NCI-H82 treated with DMSO at 0.1 percent for 48 hours (cell line): ENCODE data around the gene GDF7.

Source experiments
- DNase-seq: peaks from one replicate; lab custom pipeline; 2025; ENCODE audit not compliant: unreplicated experiment; lab: John Stamatoyannopoulos, UW

Gene GDF7

GRCh38 chr2:20672201-20672951, 5.4 kb downstream of the GDF7 start:
- DNase-seq = no peak

- no peak for DNase-seq
Observed at GRCh38 chr2:20673686-20674308, 6.9 kb downstream of the GDF7 start.

DNA sequence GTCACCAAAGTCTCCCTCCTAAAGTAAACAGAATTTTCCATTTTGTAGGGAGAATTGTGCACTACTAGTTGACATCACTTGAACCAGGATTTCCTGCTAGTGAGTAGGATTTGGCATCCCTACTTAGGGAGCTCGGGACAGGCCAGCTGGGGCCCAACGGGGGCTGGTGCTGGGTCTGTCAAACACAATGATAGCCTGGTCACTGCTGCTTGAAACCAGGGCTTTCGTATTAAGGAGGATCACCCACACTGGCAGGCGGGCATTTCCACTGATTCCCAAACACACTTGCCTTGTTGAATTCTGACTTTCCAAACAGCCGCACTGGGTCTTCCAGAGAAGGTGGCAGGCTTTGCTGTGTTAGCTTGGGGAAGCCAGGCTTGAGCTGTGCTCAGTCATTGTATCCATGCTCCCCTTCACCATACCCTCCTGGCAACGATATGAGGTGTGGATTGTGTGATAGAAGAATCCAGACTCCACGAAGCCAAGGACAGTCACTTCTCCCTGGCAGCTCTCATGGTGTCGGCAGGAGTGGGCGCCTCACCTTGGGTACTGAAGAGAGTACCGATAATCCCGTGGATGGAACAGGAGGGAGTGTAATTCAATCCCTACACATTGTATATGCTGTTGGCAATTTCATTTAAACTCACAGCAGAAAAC, 7.5 kb downstream of the GDF7 start:
- no peak for DNase-seq

GRCh38 chr2:20674974-20675679, 8.2 kb downstream of the GDF7 start:
- DNase-seq = no peak

DNA sequence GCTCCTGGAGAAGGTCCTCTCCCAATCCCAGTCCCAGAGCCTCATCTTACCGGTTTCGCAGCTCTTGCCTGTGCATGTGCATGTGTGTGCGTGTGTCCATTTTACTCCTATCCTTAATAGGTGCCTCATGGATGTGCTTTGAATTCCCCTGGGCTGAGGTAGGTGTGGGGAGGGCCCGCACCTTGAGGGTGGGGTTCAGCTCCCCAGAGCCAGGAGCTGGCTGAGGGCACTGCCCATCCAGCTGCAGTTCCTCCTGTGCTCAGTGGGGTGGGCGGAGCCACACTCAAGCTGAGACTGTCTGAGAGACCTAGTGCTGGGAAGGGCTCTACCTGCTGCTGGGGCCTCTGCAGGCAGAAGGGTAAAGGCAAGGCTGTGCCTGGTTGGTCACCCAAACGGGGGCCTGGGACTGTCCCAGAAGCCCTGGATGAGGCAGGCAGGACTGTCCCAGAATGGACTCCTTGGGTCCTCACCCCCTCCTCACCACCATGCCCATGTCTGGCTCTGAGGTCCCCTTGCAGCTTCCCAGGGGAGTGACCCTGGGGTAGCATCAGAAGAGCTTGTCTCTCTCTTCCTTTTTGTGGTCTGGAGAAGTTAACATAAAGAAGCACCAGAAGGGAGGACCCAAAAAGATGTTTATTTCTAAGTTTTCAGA, 8.9 kb downstream of the GDF7 start:
- DNase-seq = no peak

DNA sequence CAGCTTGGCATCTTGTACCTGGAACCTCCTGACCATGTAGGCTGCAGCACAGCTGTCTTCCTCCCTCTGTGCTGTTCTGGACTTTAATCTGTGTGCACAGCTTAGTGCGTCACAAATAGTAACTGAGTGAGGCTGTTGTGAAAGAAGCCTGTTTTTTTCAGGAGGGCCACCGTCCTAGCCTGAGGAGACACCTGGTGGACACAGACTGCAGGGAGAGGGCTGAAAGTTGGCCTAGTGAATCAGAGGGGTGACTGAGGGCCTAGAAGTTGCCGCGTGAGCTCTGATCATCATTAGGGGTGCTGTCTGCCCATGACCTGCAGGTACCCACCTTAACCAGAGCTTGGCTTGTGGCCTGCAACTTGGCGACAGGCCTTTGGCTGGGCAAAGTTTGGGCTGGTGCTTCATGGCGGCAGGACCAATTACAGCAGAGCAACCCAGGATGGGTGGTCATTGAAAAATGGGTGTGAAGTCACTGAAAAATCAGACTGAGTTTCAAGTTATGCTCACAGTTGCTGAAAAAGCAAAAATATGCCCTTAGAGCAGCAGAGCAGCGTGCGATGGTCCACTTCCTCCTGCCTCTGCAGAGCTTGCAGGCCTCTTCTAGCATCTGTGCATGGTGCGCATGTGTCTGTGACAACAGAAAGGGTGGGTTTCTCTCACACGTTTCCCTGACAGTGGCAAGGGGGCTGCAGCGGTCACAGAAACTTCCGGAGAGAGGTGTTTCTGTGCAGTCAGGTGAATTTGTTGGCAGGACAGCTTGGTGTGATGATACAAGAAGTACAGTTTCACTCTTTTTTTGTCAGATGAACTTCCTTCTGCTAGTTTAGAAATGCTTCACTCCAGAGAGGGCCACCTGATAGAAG, 9.6 kb downstream of the GDF7 start:
- no peak for DNase-seq

- DNase-seq = no peak
Observed at GRCh38 chr2:20677301-20678085, 10.5 kb downstream of the GDF7 start.

GRCh38 chr2:20678086-20678395, 11.1 kb downstream of the GDF7 start:
- no peak for DNase-seq

DNA sequence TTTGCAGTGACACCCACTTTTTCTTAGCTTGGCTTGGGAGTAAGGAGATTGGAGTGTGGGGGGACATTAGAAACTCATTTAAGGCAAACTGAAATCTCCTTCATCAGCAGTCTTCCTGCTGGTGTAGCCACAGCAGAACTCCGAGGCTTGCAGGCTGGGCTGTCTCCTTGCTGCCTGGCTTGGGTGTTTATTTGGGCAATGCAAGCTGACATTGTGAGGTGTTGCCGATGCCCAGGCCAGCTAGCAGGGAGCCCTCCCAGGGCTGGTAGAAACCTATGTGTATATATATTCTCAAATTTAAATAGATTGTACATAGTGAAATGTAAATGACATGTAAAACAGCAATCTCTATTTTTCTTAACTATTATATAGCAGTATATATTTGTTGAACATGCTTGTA, 11.8 kb downstream of the GDF7 start:
- DNase-seq = no peak

DNA sequence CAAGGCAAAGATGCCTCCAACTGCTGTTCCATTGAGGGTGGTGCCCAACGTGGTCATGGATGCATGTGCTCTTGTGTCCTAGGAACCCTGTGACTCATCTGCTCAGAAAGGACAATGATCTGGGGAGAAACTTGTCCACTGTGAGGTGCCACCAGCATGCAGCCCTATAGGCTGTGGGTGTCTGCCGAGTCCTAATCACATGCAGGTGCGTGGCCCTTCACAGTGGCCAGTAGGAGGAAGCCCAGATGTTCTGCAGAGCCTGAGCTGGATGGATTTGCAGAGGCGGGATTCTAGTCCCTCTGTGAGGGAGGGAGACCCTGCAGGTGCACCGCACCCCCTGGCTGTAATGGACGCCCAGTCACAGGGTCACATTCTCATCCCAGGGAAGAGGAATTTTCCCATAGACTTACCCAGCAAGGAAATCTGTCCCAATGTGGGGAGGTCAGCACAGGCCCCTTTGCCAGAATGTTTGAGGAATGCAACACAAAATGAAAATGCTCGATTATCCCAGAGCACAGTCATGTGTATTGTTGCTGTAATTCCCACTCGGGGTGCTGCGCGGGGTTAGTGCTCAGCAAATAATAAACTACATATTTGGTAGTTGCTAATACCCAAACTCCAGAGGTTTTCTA, 13.9 kb downstream of the GDF7 start:
- DNase-seq = no peak

DNA sequence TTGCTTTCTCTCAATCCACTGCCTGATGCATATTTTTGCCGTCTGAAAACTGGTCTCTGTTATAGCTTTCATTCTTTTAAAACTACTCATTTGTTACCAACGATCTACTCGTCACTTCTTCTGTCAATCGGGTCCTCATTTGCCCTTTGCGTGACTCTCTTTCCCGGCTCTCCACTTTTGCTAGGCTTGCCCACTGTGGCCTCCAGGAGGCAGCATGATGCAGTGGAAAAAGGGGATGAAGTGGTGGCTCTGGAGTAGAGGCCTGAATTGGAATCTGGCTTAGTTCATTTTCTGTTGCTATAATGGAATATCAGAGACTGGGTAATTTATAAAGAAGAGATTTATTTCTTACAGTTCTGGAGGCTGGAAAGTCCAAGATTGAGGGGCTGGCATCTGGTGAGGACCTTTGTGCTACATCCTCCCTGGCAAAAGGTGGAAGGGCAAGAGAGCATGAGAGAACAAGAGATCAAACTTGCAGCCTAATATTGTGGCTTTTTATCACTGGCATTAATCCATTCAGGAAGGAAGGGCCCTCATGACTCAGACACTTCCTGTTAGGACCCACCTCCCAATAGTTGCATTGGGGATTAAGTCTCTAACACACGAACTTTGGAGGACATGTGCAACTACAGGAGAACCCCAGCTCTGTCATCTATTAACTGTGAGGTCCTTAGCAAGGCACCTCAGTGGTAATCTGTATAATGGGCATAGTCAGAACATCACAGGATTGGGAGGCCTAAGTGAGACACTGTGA, 15.4 kb downstream of the GDF7 start:
- DNase-seq = no peak

DNA sequence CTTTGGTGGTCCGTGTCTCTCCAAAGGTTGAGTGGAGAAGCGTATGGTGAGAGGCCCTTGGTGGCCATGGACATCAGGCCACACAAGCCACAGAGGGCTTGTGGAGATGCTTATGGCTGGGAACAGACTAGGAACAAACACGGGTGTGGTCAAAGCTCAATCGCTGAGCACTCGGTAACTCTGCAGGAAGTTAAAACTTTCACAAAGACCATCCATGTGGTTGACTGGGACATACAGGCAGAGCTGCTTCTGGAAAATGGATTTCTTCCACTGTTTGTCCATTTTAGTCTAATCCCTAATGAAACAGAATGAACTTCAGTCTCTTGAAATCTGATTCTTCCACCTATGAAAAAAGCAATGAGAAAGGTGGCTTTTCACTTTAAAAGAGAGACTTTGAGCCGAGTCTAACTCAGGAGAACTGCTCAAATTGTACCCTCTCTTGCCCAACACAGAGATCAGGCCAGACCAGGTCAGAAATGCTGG, 17.7 kb downstream of the GDF7 start:
- DNase-seq = no peak

GRCh38 chr2:20687260-20687832, 20.4 kb downstream of the GDF7 start:
- no peak for DNase-seq

DNA sequence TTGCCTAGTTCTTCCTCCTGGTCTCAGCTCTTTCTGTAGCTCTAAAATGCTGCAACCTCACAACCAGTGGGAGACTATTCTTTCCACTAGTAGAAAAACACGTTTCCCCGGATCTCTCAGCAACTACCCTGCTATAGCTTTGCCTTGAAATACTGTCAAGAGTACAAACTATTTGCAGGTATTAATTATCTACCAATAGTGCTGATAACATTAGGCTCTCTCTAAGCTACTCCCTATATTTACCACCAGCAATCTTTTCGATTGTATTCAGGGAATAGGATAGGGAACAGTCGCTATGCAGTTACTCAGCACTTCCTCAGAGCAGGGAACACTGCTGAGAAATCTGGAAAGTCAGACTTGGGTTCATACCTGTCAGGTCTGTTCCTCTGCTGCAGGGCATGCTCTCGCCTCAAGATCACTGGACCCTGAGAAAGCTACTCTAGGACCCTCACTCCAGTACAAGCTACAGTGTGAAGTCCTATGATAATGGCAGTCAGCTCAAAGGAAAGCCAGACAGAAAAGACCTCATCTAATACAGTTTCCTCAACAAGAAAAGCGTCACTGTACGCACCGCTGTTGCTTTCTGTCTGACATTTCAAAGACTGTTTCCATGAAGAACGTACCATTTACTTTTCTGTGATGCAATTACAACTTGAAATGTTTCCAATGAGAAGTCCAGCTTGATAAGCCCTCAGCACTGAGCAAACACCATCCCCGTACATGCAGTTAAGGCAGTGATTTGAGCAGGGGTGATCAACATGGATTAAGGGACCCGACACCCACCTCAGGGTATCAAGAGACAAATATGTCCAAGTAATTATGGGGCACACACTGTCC, 22.7 kb downstream of the GDF7 start:
- DNase-seq = no peak

DNA sequence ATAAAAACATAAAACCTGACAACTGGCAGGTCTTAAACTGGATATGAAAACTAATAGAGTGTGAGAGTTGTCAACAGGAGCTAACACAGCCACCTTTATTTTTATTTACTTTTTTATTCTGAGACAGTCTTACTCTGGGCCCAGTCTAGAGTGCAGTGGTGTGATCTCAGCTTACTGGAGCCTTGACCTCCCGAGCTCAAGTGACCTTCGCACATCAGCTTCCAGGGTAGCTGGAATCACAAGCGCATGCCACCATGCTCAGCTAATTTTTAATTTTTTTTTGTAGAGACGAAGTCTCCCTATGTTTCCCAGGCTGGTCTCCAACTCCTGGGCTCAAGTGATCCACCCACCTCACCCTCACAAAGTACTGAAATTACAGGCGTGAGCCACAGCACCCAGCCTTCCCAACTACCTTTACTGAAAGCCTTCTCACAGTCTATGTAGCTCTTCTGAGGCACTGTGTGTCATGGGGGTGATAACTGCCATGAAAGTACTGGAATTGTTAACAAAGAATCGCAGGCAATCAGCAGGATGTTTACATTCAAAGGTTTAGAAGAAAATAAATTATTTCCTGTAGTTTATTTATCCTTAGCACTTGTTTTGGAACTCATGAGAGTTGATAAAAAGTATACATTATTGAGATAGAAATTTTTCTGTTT, 24.3 kb downstream of the GDF7 start:
- DNase-seq = no peak

DNA sequence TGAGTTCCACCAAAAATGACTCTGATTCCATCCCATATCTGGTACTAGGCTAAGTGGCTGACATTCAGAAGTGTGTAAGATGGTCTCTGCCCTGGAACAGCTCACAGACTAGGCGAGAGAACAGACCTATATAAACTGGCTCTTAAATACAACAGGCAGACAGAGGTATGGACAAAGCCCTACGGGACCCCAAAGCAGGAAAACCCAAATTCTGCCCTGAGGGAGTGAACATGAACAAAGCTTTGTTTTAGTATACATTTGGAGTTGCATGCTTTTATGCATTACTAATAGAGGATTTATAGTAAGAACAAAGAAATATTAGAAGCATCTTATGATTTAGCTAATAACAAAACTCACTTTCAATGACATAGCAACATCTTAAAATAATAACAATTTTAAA, 25.1 kb downstream of the GDF7 start:
- no peak for DNase-seq

DNA sequence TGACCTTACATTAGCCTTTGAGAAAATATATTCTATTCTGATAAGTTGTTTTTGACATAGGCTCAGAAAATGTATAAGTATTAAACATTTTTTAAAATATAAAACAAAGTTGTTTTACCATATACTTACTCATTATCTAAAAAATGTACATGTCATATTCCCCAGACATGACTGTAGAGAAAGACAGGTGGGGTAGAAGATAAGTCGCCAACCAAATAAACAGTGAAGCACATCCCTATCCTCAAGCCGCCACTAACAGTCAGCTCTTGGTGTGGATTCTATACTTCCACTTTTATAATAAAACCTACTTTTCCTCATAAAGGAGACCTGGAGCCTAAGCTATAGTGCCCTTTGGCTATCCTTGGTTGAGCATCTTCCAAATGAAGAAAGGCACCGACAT, 26.4 kb downstream of the GDF7 start:
- no peak for DNase-seq
